NCI-H748 (cell line): ENCODE results near the gene EXOSC1.
A peak's percentile ranks its signal among the peaks of the same experiment; 100 is the strongest.
"Not testable (repeated sequence)": the region's sequence is repeated elsewhere in the genome, so short reads cannot be mapped to it uniquely, and the experiment has no call there.

Experiments
- DNase-seq: peaks from one replicate; lab custom pipeline; 2025; ENCODE audit not compliant: unreplicated experiment; lab: John Stamatoyannopoulos, UW

EXOSC1 gene

DNA sequence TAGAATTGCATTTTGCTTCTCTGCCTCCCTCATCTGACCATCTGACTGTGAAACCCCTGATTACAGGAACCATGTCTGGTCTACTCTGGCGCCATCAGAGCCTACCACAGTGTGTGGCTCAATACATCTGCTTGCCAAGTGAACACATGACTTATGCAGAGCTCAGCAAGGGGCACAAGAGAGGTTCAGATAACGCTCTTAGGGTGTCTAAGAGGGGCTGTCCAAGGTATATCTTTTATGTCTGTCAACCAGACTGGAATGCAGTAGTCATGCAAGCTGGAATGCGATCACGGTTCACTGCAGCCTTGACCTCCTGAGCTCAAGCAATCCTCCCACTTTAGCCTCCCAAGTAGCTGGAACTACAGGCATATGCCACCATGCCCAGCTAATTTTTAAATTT lies 34.4 kb downstream of the EXOSC1 start:
- DNase-seq, result no peak

DNA sequence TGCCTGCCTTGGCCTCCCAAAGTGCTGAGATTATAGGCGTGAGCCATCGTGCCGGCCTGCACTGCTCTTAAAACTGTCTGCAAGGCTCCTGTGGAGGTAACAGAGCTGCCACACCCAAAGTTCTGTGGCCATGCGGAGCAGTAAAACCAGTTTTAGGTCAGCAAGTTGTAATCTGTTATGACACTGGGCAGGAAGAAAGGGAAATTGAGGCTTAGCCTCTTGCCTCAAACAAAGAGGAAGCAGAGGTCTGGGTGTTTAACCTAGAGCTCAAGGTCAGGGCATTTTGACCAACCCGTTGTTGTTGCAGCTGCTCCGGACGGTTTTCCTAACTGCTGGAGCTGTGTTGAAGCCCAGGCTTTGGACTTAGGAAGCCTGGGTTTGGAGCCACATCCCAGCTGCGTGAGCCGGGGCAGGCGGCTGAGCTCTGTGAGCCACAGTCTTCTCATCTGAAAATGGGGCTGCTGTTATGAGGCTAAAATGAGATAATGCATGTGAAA lies 37.3 kb downstream of the EXOSC1 start:
- no peak for DNase-seq

DNA sequence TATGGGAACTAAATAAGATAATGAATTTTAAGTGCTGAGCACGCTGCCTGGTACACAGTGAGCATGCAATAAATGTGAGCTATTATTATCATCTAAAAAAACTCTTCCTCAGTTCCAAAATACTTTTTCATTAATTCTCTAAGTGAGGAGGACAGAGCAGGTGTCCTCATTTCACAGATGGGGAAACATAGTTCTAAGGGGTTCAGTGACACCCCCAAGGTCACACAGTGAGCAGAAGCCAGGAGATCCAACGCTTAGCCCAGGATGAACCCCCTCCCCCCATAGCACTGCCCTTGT lies 37.9 kb downstream of the EXOSC1 start:
- DNase-seq, result no peak

DNA sequence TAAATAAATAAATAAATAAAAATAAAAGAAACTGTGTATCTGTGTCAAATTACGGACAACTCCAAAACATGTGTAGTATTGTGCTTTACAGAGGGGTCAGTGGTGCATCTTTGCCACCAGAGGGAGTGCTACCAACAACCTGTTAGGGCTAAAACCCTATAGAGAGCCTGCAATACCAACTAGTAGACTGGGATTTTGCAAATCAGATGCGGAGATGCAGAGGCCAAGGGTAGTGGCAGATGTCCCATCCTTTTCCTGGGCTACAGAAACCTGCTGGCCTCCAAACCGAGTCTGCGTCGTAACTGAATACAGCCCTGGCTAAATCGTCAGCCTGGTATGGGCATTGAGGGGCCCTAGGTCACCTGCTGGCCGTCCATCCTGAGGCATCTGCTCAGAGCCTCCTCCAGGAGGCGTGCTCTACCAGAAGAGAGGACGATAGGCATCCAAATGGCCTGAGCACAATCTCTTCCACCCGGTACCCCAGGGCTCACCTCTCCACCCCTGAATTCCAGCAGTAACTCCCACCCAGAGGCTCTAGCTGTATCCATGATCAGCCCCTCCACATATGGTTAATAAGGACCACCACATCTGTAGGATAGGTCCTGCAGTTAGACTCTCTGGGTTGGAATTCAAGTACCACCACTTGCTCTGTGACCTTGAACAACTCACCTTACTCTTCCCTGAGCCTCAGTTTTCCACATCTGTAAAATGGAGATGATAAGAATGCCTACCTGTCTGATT lies 38.4 kb downstream of the EXOSC1 start:
- DNase-seq, result peak; percentile 77

DNA sequence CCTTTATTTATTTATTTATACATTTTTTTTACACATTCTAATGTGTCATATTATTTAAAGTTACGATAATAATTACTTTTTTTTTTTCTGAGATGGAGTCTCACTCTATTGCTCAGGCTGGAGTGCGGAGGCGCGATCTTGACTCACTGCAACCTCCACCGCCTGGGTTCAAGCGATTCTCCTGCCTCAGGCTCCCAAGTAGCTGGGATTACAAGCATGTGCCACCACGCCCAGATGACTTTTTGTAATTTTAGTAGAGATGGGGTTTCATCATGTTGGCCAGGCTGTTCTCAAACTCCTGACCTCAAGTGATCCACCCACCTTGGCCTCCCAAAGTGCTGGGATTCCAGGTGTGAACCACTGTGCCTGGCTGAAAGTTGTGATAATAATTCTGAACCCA lies 39.3 kb downstream of the EXOSC1 start:
- DNase-seq, result not testable (repeated sequence)

DNA sequence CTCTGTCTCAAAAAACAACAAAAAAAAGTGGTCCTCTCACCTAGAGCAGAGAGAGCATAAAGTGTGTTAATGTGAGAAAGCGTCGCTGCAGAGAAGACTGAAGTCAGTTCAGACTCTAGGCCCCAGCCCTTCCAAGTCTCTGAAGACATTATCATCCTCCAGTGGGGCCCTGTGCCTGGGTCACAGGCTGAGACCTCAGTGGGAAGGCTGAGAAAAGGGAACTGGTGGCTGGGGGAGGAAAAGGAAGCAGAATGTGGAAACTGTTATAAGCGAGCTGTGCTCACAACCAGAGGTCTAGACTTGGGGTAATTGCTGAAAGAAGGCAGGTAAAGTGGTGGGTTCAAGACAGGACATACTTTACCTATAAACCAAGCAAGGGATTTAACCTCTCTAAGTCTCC lies 39.7 kb downstream of the EXOSC1 start:
- DNase-seq, result no peak

DNA sequence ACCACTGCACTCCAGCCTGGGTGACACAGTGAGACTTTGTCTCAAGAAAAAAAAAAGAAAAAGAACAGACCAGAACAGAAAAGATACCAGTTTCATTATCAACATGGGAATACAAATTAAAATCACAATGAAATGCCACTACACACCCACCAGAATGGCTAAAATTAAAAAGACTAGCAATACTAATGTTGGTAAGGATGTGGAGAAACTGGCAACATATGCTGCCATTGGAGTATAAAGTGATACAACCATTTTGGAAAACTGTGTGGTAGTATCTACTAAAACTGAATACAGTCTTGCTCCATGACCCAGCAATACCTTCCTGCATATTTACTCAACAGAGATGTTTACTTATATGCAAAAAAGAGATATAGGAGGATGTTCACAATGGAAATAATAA lies 41.8 kb downstream of the EXOSC1 start:
- no peak for DNase-seq

DNA sequence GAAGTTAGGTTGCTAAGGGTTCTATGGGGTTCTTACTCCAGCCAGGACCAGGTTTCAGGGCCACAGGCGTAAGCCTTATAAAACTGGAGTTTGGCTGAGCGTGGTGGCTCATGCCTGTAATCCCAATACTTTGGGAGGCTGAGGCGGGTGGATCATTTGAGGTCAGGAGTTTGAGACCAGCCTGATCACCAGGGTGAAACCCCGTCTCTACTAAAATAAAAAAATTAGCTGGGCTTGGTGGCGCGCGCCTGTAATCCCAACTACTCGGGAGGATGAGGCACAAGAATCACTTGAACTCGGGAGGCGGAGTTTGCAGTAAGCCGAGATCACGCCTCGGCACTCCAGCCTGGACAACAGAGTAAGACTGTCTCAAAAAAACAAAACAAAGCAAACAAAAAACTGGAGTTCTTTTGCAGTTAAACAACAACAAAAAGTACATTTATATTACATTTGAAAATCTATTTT lies 44.3 kb downstream of the EXOSC1 start:
- DNase-seq, result no peak

DNA sequence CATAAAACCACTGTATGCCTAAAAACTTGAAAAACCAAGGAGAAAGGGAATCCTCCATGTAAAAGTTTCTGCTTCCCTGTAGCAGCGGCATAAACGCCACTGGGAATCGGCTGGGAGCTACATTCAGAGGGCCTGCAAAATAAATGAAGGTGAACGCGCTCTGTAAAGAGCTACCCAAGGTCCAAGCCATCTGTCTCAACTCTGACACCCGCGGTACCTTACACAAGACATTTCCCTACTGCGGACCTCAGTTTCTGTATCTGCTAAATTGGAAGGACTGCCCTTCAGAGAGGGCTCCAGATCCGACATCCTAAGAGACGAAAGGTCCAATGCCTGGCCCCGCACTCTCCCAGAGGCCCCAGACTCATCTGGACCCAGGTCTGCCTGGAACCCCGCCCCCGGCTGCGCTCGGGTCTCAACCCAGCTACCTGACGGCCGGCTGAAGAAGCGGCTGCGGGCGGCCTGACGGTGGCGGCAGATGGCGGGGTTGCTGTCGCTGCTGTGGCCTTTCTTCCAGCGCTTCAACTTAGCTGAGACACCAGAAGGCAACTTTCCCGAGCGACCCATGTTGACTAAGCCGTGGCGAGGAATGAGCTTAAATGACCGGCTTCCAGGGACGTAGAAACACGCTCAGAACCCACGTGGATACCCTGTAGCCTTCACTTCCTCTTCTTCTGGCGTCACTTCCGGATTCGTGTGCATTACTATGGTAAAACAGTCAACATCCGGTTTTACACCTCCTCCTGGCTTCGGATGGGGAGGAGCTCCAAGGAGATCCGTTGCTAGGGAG lies 44.9 kb downstream of the EXOSC1 start, which contains the start of gene RRP12:
Gene RRP12 (minus strand): TSS at position 676 of the 790 bp plus-strand sequence. CDS start 109 bp downstream, at position 567.
- DNase-seq, result peak; percentile 90

DNA sequence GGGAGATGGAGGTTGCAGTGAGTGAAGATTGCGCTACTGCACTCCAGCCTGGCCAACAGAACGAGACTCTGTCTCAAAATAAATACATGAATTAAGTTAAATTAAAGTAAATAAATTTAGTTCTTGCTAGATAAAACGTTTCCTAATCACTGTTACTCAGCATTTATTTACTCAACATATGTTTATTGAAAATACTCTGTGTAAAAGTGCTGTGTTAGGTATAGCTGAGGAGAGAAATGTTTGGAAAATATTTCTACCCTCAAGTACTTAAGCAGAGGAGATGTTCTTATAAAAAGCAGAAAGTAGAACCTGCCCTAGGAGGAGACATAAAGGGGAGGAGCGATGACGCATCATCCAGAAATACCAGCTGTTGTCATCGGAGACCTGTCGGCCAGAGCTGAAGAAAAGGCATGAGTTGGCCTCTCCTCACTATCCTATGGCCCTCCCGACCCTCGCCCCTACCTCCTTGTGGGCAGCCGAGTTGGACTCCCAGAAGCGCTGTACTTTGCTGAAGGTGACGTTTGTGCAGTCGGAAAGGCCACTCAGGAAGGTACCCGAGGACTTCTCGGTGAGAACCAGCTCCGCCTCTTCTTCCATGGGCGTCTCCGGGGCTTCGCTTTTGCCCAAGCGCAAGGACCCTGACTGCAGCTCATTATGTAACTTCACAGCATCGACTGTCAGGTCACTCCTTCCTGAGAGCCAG lies 45.8 kb downstream of the EXOSC1 start:
- DNase-seq, result peak; percentile 61

DNA sequence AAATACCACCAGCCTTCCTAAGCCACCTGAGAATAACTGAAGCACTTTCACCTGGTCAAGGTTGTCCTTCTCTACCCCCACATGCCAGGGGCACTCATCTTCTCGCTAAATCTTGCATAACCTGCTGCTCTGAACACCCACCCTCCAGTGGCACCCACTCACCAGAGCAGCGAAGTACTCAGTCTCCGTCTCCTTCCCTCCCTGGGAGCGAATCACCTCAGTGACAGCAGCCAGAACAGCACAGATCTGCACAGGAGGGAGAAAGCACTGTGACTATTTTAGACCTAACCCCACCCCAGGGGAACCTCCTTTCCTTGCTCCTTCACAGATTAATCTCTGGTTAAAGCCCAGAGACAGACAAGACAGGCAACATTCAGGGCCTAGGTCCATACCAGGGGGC lies 49.8 kb downstream of the EXOSC1 start:
- DNase-seq, result no peak

DNA sequence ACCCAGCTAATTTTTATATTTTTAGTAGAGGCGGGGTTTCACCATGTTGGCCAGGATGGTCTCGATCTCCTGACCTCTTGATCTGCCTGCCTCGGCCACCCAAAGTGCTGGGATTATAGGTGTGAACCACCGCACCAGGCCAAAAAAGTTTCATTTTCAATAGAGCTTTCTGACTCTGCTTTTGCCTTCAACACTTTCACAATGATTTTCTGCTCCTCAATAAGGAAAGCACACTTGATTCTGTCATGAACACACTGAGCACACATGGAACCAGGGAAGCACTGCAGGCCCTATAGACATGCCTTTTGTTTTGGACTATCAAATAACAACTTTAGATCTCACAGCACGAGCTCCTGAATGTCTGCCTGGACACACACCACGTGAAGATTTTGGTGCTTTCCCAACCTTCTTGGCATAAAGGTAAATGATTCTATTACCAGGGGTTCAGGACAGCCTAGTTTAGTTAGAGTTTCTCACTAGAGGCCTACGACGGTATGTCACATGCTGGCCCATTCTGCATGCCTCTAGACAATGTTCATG lies 52.7 kb downstream of the EXOSC1 start:
- no peak for DNase-seq

DNA sequence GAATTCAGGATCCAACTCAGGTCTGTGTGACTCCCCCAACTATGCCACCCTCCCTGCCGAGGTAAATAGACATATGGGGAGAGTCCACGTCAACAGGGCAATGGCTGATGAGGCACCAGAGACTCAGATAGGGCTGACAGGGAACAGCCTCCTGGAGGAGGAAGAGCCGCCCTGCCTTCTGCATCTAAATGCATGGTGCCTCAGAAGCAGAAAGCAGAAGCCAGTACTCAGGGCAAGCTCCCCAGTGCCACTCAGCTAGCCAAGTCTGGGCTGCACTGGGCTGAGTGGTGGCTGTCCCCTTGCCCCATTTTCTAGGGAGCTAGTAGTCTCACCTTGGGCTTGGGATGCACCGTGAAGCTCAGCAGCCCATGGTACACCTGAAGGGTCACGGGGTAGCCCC lies 55.7 kb downstream of the EXOSC1 start:
- no peak for DNase-seq

DNA sequence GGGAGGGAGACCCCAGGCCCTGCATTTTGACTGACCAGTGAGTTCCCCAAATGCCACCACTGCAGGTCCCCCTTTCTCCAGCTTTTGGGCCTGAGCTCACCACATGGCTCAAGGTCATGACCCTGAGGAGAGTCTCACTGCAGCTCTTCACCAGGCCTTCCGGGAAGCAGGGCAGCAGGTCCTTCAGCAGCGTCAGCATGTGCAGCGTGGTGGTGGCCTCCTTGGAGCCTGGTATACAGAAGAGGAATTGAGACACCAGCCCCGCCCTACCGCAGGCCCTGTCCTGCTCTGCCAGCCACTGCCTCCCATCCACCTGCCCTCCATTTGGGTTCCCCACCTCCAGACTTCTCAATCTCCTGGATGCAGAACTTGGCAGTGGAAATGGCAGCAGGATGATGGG lies 57.7 kb downstream of the EXOSC1 start:
- no peak for DNase-seq
